ENCODE results near the gene SCRT2.

Gene SCRT2

DNA sequence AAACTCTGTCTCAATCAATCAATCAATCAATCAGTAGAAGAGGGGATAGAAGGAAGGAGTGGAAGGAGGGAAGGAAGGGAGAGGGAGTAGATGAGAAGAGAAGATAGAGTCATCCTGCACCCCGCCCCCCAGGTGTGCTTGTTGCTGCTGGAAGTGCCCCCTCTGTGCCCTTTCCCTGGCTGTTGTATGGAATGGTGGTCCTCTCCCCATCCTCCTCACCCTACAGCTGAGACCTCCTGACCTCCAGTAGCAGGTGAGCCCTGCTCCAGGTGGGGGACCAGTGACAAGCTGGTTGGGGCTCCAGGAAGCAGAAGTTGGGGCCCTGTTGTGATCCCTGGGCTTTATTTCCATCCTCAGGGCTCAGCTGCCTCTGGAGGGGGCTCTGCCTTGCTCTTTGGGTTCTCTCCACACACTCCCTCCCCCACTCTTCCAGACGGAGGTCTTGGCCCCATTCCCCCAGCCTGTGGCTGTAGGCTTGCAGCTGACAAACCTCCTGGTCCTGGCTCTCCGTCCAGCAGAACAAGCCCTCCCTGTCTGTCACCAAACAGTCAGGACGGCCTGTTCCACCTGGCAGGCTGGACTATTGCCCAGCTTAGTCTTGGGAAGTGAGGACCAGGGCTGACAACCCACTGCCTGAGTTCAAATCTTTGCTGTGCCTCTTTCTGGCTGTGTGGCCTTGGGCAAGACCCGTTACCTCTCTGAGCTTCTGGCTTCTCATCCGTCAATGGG is 26.0 kb upstream of the SCRT2 start:
- no peaks in the 10 kb centered on the region for H3K36me3 ChIP-seq (replicated peaks; ENCODE audit: low read depth, low read length)
- no peak overlapping the region for H3K4me3 ChIP-seq (ENCODE audit: low read length)
- no peak overlapping the region for H3K9ac ChIP-seq (ENCODE audit: low read length)
- peaks cover 6% of the 10 kb centered on the region; the same call in 1 of the 2 replicates for H3K4me1 ChIP-seq (ENCODE audit: low read length)
- H2AFZ ChIP-seq (ENCODE audit: low read depth, low read length): no peak overlapping the region
- no peak overlapping the region for H3K27ac ChIP-seq (ENCODE audit: low read length)
- TF ChIP-seq, protein P1, sequence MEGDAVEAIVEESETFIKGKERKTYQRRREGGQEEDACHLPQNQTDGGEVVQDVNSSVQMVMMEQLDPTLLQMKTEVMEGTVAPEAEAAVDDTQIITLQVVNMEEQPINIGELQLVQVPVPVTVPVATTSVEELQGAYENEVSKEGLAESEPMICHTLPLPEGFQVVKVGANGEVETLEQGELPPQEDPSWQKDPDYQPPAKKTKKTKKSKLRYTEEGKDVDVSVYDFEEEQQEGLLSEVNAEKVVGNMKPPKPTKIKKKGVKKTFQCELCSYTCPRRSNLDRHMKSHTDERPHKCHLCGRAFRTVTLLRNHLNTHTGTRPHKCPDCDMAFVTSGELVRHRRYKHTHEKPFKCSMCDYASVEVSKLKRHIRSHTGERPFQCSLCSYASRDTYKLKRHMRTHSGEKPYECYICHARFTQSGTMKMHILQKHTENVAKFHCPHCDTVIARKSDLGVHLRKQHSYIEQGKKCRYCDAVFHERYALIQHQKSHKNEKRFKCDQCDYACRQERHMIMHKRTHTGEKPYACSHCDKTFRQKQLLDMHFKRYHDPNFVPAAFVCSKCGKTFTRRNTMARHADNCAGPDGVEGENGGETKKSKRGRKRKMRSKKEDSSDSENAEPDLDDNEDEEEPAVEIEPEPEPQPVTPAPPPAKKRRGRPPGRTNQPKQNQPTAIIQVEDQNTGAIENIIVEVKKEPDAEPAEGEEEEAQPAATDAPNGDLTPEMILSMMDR (IDR thresholded peaks at IDR 0.05; ENCODE audit: low read depth, low read length): no peak
- TF ChIP-seq EZH2phosphoT487 (IDR thresholded peaks at IDR 0.05; ENCODE audit: low read depth): no peak
- no peaks in the 10 kb centered on the region for H3K9me3 ChIP-seq (ENCODE audit: insufficient read depth, low read length)
- 0 out of 2 replicates have a peak, but pooled peaks cover 2% of the 10 kb centered on the region for H3K27me3 ChIP-seq (ENCODE audit: low read depth, low read length)
- no peaks in the 10 kb centered on the region for H4K20me1 ChIP-seq (ENCODE audit: insufficient read depth, low read length)
- H3K4me2 ChIP-seq (ENCODE audit: low read length): no peak overlapping the region
- no peaks in the 10 kb centered on the region for H3K79me2 ChIP-seq (ENCODE audit: low read length)

DNA sequence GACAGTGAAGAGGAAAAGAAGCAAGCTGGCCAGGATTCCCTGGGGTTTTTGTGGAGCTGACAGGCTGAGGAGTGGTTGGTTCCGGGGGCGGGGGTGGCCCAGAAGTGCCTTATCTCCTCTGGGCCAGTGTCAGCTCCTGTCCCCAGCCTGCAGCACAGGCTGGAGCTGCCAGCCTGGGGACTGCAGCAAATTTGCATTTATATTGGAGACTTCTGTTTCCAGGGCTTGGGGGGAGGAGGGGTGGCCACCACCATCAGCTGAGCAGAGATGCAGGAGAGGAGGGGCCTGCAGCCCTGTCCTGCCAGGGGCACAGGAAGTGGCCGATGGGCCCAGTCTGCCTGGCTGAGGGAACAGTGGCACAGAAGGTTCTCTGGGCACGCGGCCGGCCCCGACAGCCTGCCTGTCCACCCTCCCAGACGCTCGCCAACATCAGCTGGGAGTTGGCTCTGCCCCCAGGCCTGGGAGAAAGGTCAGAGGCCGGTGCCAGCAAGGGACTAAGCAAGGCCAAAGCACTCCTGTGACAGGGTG is 24.3 kb upstream of the SCRT2 start:
- Histone ChIP-seq H4K20me1 (ENCODE audit: insufficient read depth, low read length) (no peaks in the 10 kb centered on the region), H3K4me1 (ENCODE audit: low read length) (peaks cover 8% of the 10 kb centered on the region; the same call in 1 of the 2 replicates), H3K9ac (ENCODE audit: low read length) (no peak overlapping the region), H3K4me2 (ENCODE audit: low read length) (no peak overlapping the region), H3K4me3 (ENCODE audit: low read length) (no peak overlapping the region), H3K27me3 (ENCODE audit: low read depth, low read length) (0 out of 2 replicates have a peak, but pooled peaks cover 3% of the 10 kb centered on the region), H3K27ac (ENCODE audit: low read length) (no peak overlapping the region), H3K79me2 (ENCODE audit: low read length) (no peaks in the 10 kb centered on the region), H2AFZ (ENCODE audit: low read depth, low read length) (no peak overlapping the region), H3K36me3 (replicated peaks; ENCODE audit: low read depth, low read length) (no peaks in the 10 kb centered on the region), H3K9me3 (ENCODE audit: insufficient read depth, low read length) (no peaks in the 10 kb centered on the region)
- TF ChIP-seq, protein P1 (IDR thresholded peaks at IDR 0.05; ENCODE audit: low read depth, low read length): no peak
- TF ChIP-seq EZH2phosphoT487 (IDR thresholded peaks at IDR 0.05; ENCODE audit: low read depth): no peak

DNA sequence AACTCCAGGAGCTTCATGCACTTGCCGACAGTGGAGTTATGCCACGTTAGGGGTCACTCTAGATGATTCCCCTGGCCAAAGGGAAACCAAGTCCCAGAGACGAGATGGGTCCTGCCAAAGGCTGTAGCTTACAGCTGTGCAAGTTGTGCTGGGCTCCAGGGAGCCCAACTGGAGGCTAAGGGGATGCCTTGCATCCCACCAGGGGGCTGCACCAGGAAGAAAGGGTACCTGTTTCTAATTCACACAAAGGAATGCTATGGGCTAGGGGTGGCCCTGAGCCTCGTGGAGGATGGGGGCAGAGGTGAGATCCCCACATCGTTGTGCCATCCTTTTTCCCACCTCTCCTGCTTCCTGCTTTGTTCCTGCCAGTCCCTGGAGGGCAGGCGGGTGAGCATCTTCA is 23.7 kb upstream of the SCRT2 start:
- H3K9me3 ChIP-seq (ENCODE audit: insufficient read depth, low read length): no peaks in the 10 kb centered on the region
- peaks cover 8% of the 10 kb centered on the region; the same call in 1 of the 2 replicates for H3K4me1 ChIP-seq (ENCODE audit: low read length)
- H3K4me2 ChIP-seq (ENCODE audit: low read length): no peak overlapping the region
- H3K4me3 ChIP-seq (ENCODE audit: low read length): no peak overlapping the region
- no peaks in the 10 kb centered on the region for H3K36me3 ChIP-seq (replicated peaks; ENCODE audit: low read depth, low read length)
- 0 out of 2 replicates have a peak, but pooled peaks cover 3% of the 10 kb centered on the region for H3K27me3 ChIP-seq (ENCODE audit: low read depth, low read length)
- TF ChIP-seq EZH2phosphoT487 (IDR thresholded peaks at IDR 0.05; ENCODE audit: low read depth): no peak
- TF ChIP-seq, protein P1 (IDR thresholded peaks at IDR 0.05; ENCODE audit: low read depth, low read length): no peak
- no peaks in the 10 kb centered on the region for H3K79me2 ChIP-seq (ENCODE audit: low read length)
- no peak overlapping the region for H3K27ac ChIP-seq (ENCODE audit: low read length)
- no peak overlapping the region for H2AFZ ChIP-seq (ENCODE audit: low read depth, low read length)
- H4K20me1 ChIP-seq (ENCODE audit: insufficient read depth, low read length): no peaks in the 10 kb centered on the region
- no peak overlapping the region for H3K9ac ChIP-seq (ENCODE audit: low read length)

DNA sequence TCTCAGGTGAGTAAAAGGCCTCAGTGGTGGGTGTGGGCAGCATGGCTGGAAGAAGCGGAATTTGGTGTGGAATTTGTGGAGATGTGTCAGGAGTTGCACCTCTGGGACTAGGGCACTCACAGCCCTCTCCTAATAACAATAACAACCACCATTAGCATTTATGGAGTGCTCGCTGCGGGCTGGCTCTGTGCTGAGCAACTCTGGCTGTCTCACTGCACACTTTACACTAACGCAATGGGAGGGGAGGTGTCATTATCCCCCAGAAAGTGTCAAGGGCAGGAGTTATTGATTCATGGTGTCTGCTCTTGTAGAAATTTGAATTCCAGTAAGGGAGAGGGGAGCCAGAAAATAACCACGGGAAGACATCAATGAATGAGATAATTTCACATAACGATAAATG is 22.7 kb upstream of the SCRT2 start:
- Histone ChIP-seq H3K4me1 (ENCODE audit: low read length) (peaks cover 8% of the 10 kb centered on the region; the same call in 1 of the 2 replicates), H3K4me2 (ENCODE audit: low read length) (no peak overlapping the region), H3K9ac (ENCODE audit: low read length) (no peak overlapping the region), H3K79me2 (ENCODE audit: low read length) (no peaks in the 10 kb centered on the region), H3K4me3 (ENCODE audit: low read length) (no peak overlapping the region), H3K27ac (ENCODE audit: low read length) (no peak overlapping the region), H4K20me1 (ENCODE audit: insufficient read depth, low read length) (no peaks in the 10 kb centered on the region), H3K36me3 (replicated peaks; ENCODE audit: low read depth, low read length) (no peaks in the 10 kb centered on the region), H3K9me3 (ENCODE audit: insufficient read depth, low read length) (no peaks in the 10 kb centered on the region), H3K27me3 (ENCODE audit: low read depth, low read length) (0 out of 2 replicates have a peak, but pooled peaks cover 3% of the 10 kb centered on the region), H2AFZ (ENCODE audit: low read depth, low read length) (no peak overlapping the region)
- TF ChIP-seq EZH2phosphoT487 (IDR thresholded peaks at IDR 0.05; ENCODE audit: low read depth): no peak
- TF ChIP-seq, protein P1 (IDR thresholded peaks at IDR 0.05; ENCODE audit: low read depth, low read length): no peak

Data from OCI-LY3 (cell line).